Measurements from ENCODE around the gene RASA3. TPM values are rescaled to one million over a fixed set of nuclear protein-coding genes. Genes with fewer than 3 reads are reported as not detected.

The RASA3 gene
- total RNA-seq, 1 experiment from 2014 or later, result 0.56 TPM

GRCh38 chr13:114123448-114123847 lies 9.0 kb downstream of the RASA3 start:
- no peak for DNase-seq
- no peak overlapping the region for H3K27ac ChIP-seq (ENCODE audit: low read length)
- peaks cover 5% of the 10 kb centered on the region for H3K4me1 ChIP-seq (ENCODE audit: low read length)
- H3K27me3 ChIP-seq (ENCODE audit: low read length), result no peaks in the 10 kb centered on the region
- H3K4me3 ChIP-seq (ENCODE audit: low read length), result no peak overlapping the region
- no peak overlapping the region for H3K9ac ChIP-seq (ENCODE audit: low read length)
- no peak overlapping the region for H2AFZ ChIP-seq (ENCODE audit: low read length)
- H3K4me2 ChIP-seq (ENCODE audit: low read depth, low read length, poor library complexity, severe bottlenecking), result no peak overlapping the region
- H4K20me1 ChIP-seq (ENCODE audit: insufficient read depth, low read depth, low read length), result no peaks in the 10 kb centered on the region
- no peaks in the 10 kb centered on the region for H3K9me2 ChIP-seq (replicated peaks; ENCODE audit: insufficient read depth, low read length)
- no peaks in the 10 kb centered on the region for H3K36me3 ChIP-seq (ENCODE audit: insufficient read depth, low read length)
- no peaks in the 10 kb centered on the region for H3K9me3 ChIP-seq (ENCODE audit: low read length)
- H3K79me2 ChIP-seq (ENCODE audit: low read length), result no peaks in the 10 kb centered on the region

GRCh38 chr13:114122591-114123211 lies 9.7 kb downstream of the RASA3 start:
- Histone ChIP-seq H3K9me2 (replicated peaks; ENCODE audit: insufficient read depth, low read length) (no peaks in the 10 kb centered on the region), H2AFZ (ENCODE audit: low read length) (no peak overlapping the region), H3K36me3 (ENCODE audit: insufficient read depth, low read length) (no peaks in the 10 kb centered on the region), H3K27me3 (ENCODE audit: low read length) (no peaks in the 10 kb centered on the region), H3K27ac (ENCODE audit: low read length) (no peak overlapping the region), H3K4me1 (ENCODE audit: low read length) (no peaks in the 10 kb centered on the region), H3K79me2 (ENCODE audit: low read length) (no peaks in the 10 kb centered on the region), H3K4me2 (ENCODE audit: low read depth, low read length, poor library complexity, severe bottlenecking) (no peak overlapping the region), H3K9me3 (ENCODE audit: low read length) (no peaks in the 10 kb centered on the region), H3K4me3 (ENCODE audit: low read length) (no peak overlapping the region), H4K20me1 (ENCODE audit: insufficient read depth, low read depth, low read length) (no peaks in the 10 kb centered on the region), H3K9ac (ENCODE audit: low read length) (no peak overlapping the region)
- no peak for DNase-seq

GRCh38 chr13:114122127-114122511 lies 10.3 kb downstream of the RASA3 start:
- DNase-seq, result no peak
- H3K79me2 ChIP-seq (ENCODE audit: low read length), result no peaks in the 10 kb centered on the region

GRCh38 chr13:114121496-114122126 lies 10.8 kb downstream of the RASA3 start:
- Histone ChIP-seq H3K4me1 (ENCODE audit: low read length) (no peaks in the 10 kb centered on the region), H3K36me3 (ENCODE audit: insufficient read depth, low read length) (no peaks in the 10 kb centered on the region), H3K9me2 (replicated peaks; ENCODE audit: insufficient read depth, low read length) (no peaks in the 10 kb centered on the region), H3K27ac (ENCODE audit: low read length) (no peak overlapping the region), H3K9me3 (ENCODE audit: low read length) (no peaks in the 10 kb centered on the region), H3K4me2 (ENCODE audit: low read depth, low read length, poor library complexity, severe bottlenecking) (no peak overlapping the region), H3K4me3 (ENCODE audit: low read length) (no peak overlapping the region), H3K79me2 (ENCODE audit: low read length) (no peaks in the 10 kb centered on the region), H3K27me3 (ENCODE audit: low read length) (no peaks in the 10 kb centered on the region), H4K20me1 (ENCODE audit: insufficient read depth, low read depth, low read length) (no peaks in the 10 kb centered on the region), H3K9ac (ENCODE audit: low read length) (no peak overlapping the region), H2AFZ (ENCODE audit: low read length) (no peak overlapping the region)
- DNase-seq, result no peak

More at GRCh38 chr13:114122127-114122511, 10.3 kb downstream of the RASA3 start:
- Histone ChIP-seq H2AFZ (ENCODE audit: low read length) (no peak overlapping the region), H4K20me1 (ENCODE audit: insufficient read depth, low read depth, low read length) (no peaks in the 10 kb centered on the region), H3K4me3 (ENCODE audit: low read length) (no peak overlapping the region), H3K9me2 (replicated peaks; ENCODE audit: insufficient read depth, low read length) (no peaks in the 10 kb centered on the region), H3K4me2 (ENCODE audit: low read depth, low read length, poor library complexity, severe bottlenecking) (no peak overlapping the region), H3K9me3 (ENCODE audit: low read length) (no peaks in the 10 kb centered on the region), H3K9ac (ENCODE audit: low read length) (no peak overlapping the region), H3K27ac (ENCODE audit: low read length) (no peak overlapping the region), H3K4me1 (ENCODE audit: low read length) (no peaks in the 10 kb centered on the region), H3K27me3 (ENCODE audit: low read length) (no peaks in the 10 kb centered on the region), H3K36me3 (ENCODE audit: insufficient read depth, low read length) (no peaks in the 10 kb centered on the region)

GRCh38 chr13:114121031-114121430 lies 11.4 kb downstream of the RASA3 start:
- Histone ChIP-seq H3K9ac (ENCODE audit: low read length) (no peak overlapping the region), H3K36me3 (ENCODE audit: insufficient read depth, low read length) (no peaks in the 10 kb centered on the region), H4K20me1 (ENCODE audit: insufficient read depth, low read depth, low read length) (no peaks in the 10 kb centered on the region)

GRCh38 chr13:114120591-114121011 lies 11.8 kb downstream of the RASA3 start:
- Histone ChIP-seq H3K79me2 (ENCODE audit: low read length) (no peaks in the 10 kb centered on the region), H3K27me3 (ENCODE audit: low read length) (no peaks in the 10 kb centered on the region), H2AFZ (ENCODE audit: low read length) (no peak overlapping the region), H3K4me1 (ENCODE audit: low read length) (no peaks in the 10 kb centered on the region), H3K4me3 (ENCODE audit: low read length) (no peak overlapping the region), H3K9ac (ENCODE audit: low read length) (no peak overlapping the region), H3K4me2 (ENCODE audit: low read depth, low read length, poor library complexity, severe bottlenecking) (no peak overlapping the region), H3K9me3 (ENCODE audit: low read length) (no peaks in the 10 kb centered on the region), H3K9me2 (replicated peaks; ENCODE audit: insufficient read depth, low read length) (no peaks in the 10 kb centered on the region), H3K27ac (ENCODE audit: low read length) (no peak overlapping the region), H3K36me3 (ENCODE audit: insufficient read depth, low read length) (no peaks in the 10 kb centered on the region), H4K20me1 (ENCODE audit: insufficient read depth, low read depth, low read length) (no peaks in the 10 kb centered on the region)
- no peak for DNase-seq

More at GRCh38 chr13:114121031-114121430, 11.4 kb downstream of the RASA3 start:
- Histone ChIP-seq H2AFZ (ENCODE audit: low read length) (no peak overlapping the region), H3K9me3 (ENCODE audit: low read length) (no peaks in the 10 kb centered on the region), H3K79me2 (ENCODE audit: low read length) (no peaks in the 10 kb centered on the region), H3K4me3 (ENCODE audit: low read length) (no peak overlapping the region), H3K27me3 (ENCODE audit: low read length) (no peaks in the 10 kb centered on the region), H3K27ac (ENCODE audit: low read length) (no peak overlapping the region), H3K9me2 (replicated peaks; ENCODE audit: insufficient read depth, low read length) (no peaks in the 10 kb centered on the region), H3K4me2 (ENCODE audit: low read depth, low read length, poor library complexity, severe bottlenecking) (no peak overlapping the region), H3K4me1 (ENCODE audit: low read length) (no peaks in the 10 kb centered on the region)
- DNase-seq, result no peak

- Histone ChIP-seq H3K4me1 (ENCODE audit: low read length) (no peaks in the 10 kb centered on the region), H3K9ac (ENCODE audit: low read length) (no peak overlapping the region), H3K9me3 (ENCODE audit: low read length) (no peaks in the 10 kb centered on the region), H3K27ac (ENCODE audit: low read length) (no peak overlapping the region), H3K27me3 (ENCODE audit: low read length) (no peaks in the 10 kb centered on the region), H3K4me3 (ENCODE audit: low read length) (no peak overlapping the region), H3K9me2 (replicated peaks; ENCODE audit: insufficient read depth, low read length) (no peaks in the 10 kb centered on the region), H3K4me2 (ENCODE audit: low read depth, low read length, poor library complexity, severe bottlenecking) (no peak overlapping the region), H2AFZ (ENCODE audit: low read length) (no peak overlapping the region), H4K20me1 (ENCODE audit: insufficient read depth, low read depth, low read length) (no peaks in the 10 kb centered on the region), H3K79me2 (ENCODE audit: low read length) (no peaks in the 10 kb centered on the region), H3K36me3 (ENCODE audit: insufficient read depth, low read length) (no peaks in the 10 kb centered on the region)
- DNase-seq, result no peak
Observed at GRCh38 chr13:114119196-114119595, 13.2 kb downstream of the RASA3 start.

GRCh38 chr13:114118511-114119123 lies 13.8 kb downstream of the RASA3 start:
- no peaks in the 10 kb centered on the region for H4K20me1 ChIP-seq (ENCODE audit: insufficient read depth, low read depth, low read length)
- H3K4me1 ChIP-seq (ENCODE audit: low read length), result no peaks in the 10 kb centered on the region
- H3K27me3 ChIP-seq (ENCODE audit: low read length), result no peaks in the 10 kb centered on the region
- no peak overlapping the region for H3K9ac ChIP-seq (ENCODE audit: low read length)
- no peak overlapping the region for H3K4me3 ChIP-seq (ENCODE audit: low read length)
- no peak overlapping the region for H3K4me2 ChIP-seq (ENCODE audit: low read depth, low read length, poor library complexity, severe bottlenecking)
- no peak overlapping the region for H3K27ac ChIP-seq (ENCODE audit: low read length)
- no peaks in the 10 kb centered on the region for H3K36me3 ChIP-seq (ENCODE audit: insufficient read depth, low read length)
- no peak for DNase-seq
- no peak overlapping the region for H2AFZ ChIP-seq (ENCODE audit: low read length)
- H3K9me2 ChIP-seq (replicated peaks; ENCODE audit: insufficient read depth, low read length), result no peaks in the 10 kb centered on the region
- no peaks in the 10 kb centered on the region for H3K79me2 ChIP-seq (ENCODE audit: low read length)
- H3K9me3 ChIP-seq (ENCODE audit: low read length), result no peaks in the 10 kb centered on the region
